ENCODE data around the gene RFK.
A peak's percentile ranks its signal among the peaks of the same experiment; 100 is the strongest.

RFK gene

DNA sequence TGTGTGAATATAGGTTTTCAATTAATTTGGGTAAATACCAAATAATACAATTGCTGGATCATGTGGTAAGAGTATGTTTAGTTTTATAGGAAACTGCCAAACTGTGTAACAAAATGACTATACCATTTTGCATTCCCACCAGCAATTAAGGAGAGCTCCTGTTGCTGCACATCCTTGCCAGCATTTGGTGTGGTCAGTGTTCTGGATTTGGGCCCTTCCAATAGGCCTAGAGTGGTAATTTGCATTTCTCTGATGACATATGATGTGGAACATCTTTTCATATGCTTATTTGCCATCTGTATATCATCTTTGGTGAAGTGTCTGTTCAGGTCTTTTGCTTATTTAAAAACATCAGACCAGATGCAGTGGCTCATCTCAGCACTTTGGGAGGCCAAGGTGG lies 11.6 kb upstream of the RFK start:
- TF ChIP-seq, protein P1, sequence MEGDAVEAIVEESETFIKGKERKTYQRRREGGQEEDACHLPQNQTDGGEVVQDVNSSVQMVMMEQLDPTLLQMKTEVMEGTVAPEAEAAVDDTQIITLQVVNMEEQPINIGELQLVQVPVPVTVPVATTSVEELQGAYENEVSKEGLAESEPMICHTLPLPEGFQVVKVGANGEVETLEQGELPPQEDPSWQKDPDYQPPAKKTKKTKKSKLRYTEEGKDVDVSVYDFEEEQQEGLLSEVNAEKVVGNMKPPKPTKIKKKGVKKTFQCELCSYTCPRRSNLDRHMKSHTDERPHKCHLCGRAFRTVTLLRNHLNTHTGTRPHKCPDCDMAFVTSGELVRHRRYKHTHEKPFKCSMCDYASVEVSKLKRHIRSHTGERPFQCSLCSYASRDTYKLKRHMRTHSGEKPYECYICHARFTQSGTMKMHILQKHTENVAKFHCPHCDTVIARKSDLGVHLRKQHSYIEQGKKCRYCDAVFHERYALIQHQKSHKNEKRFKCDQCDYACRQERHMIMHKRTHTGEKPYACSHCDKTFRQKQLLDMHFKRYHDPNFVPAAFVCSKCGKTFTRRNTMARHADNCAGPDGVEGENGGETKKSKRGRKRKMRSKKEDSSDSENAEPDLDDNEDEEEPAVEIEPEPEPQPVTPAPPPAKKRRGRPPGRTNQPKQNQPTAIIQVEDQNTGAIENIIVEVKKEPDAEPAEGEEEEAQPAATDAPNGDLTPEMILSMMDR (IDR thresholded peaks at IDR 0.05; ENCODE audit: low read depth, low read length, missing control alignments), result no peak
- no peak overlapping the region for H3K4me3 ChIP-seq (ENCODE audit: low read depth, low read length)
- DNase-seq (ENCODE audit: low read depth), result no peak

- no peak overlapping the region for H3K4me3 ChIP-seq (ENCODE audit: low read depth, low read length)
- DNase-seq (ENCODE audit: low read depth), result no peak
- TF ChIP-seq, protein P1 (IDR thresholded peaks at IDR 0.05; ENCODE audit: low read depth, low read length, missing control alignments), result no peak
These were observed 11.1 kb upstream of the RFK start for GRCh38 chr9:76405340-76405739.

DNA sequence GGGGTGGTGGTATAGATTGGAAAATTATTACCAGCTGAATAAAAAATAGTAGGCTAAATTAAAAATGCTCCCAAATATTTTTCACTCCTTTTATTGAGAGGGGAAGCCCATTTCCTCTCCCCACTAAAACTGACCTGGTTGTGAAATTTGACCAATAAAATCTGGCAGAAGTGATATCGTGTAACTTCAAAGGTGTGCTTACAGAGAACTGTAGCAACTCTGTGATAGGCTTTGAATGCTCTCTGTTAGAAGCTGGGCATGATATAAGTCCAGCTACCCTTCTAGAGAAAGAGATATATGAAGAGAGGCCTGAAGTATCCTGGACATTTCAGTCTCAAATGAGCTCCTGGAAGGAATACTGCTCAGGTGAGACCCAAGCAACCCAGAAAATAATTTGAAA lies 10.2 kb upstream of the RFK start:
- TF ChIP-seq, protein P1 (IDR thresholded peaks at IDR 0.05; ENCODE audit: low read depth, low read length, missing control alignments), result no peak
- H3K4me3 ChIP-seq (ENCODE audit: low read depth, low read length), result no peak overlapping the region
- DNase-seq (ENCODE audit: low read depth), result no peak

- TF ChIP-seq, protein P1 (IDR thresholded peaks at IDR 0.05; ENCODE audit: low read depth, low read length, missing control alignments), result peak; percentile 48
- H3K4me3 ChIP-seq (ENCODE audit: low read depth, low read length), result no peak overlapping the region; the same call in 1 of the 2 replicates
- peak; percentile 56 for DNase-seq (ENCODE audit: low read depth)
These were observed 9.1 kb upstream of the RFK start for GRCh38 chr9:76403352-76403751.

- TF ChIP-seq, protein P1 (IDR thresholded peaks at IDR 0.05; ENCODE audit: low read depth, low read length, missing control alignments), result no peak
- no peak overlapping the region for H3K4me3 ChIP-seq (ENCODE audit: low read depth, low read length)
- no peak for DNase-seq (ENCODE audit: low read depth)
These were observed 7.5 kb upstream of the RFK start for GRCh38 chr9:76401580-76402354.

DNA sequence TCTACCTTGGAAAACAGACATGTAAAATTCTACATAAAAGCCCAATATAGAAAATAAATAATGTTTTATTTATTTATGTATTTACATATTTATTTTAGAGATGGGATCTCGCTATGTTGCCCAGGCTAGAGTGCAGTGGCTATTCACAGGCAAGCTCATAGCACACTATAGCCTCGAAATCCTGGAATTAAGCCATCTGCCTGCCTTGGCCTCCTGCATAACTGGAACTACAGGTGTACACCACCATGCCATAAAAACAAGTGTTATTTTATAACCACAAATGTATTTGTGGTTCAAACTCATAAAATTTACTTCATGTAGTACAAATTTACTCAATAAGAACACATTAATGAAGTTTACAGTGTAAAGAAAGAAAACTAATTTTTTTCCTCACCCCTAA lies 7.0 kb upstream of the RFK start:
- TF ChIP-seq, protein P1 (IDR thresholded peaks at IDR 0.05; ENCODE audit: low read depth, low read length, missing control alignments), result no peak
- DNase-seq (ENCODE audit: low read depth), result no peak
- H3K4me3 ChIP-seq (ENCODE audit: low read depth, low read length), result no peak overlapping the region

GRCh38 chr9:76400534-76401096 lies 6.4 kb upstream of the RFK start:
- H3K4me3 ChIP-seq (ENCODE audit: low read depth, low read length), result no peak overlapping the region
- DNase-seq (ENCODE audit: low read depth), result no peak
- TF ChIP-seq, protein P1 (IDR thresholded peaks at IDR 0.05; ENCODE audit: low read depth, low read length, missing control alignments), result no peak

Measured in GM12864 (cell line).